GM12878 (cell line): ENCODE measurements around the gene UBAP1. TPM values are rescaled to one million over a fixed set of nuclear protein-coding genes. Genes with fewer than 3 reads are reported as not detected.

Source experiments
- ATAC-seq: fragments of 200-7000 bp; cut with Tn5 transposase; 3 replicates; pipeline ENCODE4 v1.9.1; 2020; ENCODE audit warnings: mild to moderate bottlenecking, moderate library complexity
- BruUV-seq: library from RNA; stranded (reverse); fragments of 400-500 nt; replicated peaks from 2 replicates; lab custom pipeline; 2021; lab: Mats Ljungman, UMichigan
- CTCF ChIA-PET: fragments of 300-600 bp; sonication (Branson Sonifier 250); formaldehyde crosslinking; extraction: SDS; loops from one replicate; lab custom pipeline; 2021; ENCODE audit warnings: inconsistent platforms; lab: Yijun Ruan, JAX
- POLR2A ChIA-PET: fragments of 350-600 bp; formaldehyde crosslinking; extraction: SDS; loops from one replicate; lab custom pipeline; 2021; ENCODE audit warnings: inconsistent platforms; lab: Charles Lee
- RAD21 ChIA-PET: fragments of 300-600 bp; sonication (Branson Sonifier 250); formaldehyde crosslinking; loops from one replicate; lab custom pipeline; 2023; ENCODE audit warnings: antibody characterized with exemption; ENCODE audit not compliant: unreplicated experiment; lab: Charles Lee
- SMC1A ChIA-PET: fragments of 300-600 bp; sonication (Branson Sonifier 250); formaldehyde crosslinking; loops from one replicate; lab custom pipeline; 2023; ENCODE audit not compliant: unreplicated experiment, uncharacterized antibody; lab: Charles Lee
- DNase-seq: peaks from one replicate; pipeline ENCODE4 v3.0.0-alpha.2; 2011; ENCODE audit warnings: low read depth, low spot score
- FAIRE-seq: peaks from 3 replicates; lab custom pipeline; 2011; peaks lifted over from hg19 to GRCh38; lab: Jason Lieb, UNC
- H2AFZ ChIP-seq: 2 replicates; pipeline ENCODE4 v1.6.0; 2011; ENCODE audit warnings: low read depth, low read length, control low read depth; ENCODE audit not compliant: control insufficient read depth
- H3K27ac ChIP-seq: 2 replicates; pipeline ENCODE4 v1.5.1; 2011; ENCODE audit warnings: control low read depth; ENCODE audit not compliant: control insufficient read depth, insufficient read depth
- H3K27me3 ChIP-seq, 2 experiments: replicated peaks in 1 of 2; 2 replicates each; pipeline versions ENCODE4 v1.6.0 to v1.6.1; 2011; ENCODE audit warnings: low read length in 1 of 2; ENCODE audit not compliant: control insufficient read depth in 2 of 2, insufficient read depth in 2 of 2
- H3K36me3 ChIP-seq, 2 experiments: 2 replicates each; pipeline ENCODE4 v1.5.1; 2011; ENCODE audit warnings: low read length in 1 of 2; ENCODE audit not compliant: control insufficient read depth in 2 of 2, insufficient read depth in 2 of 2
- H3K4me1 ChIP-seq: 2 replicates; pipeline ENCODE4 v1.6.1; 2011; ENCODE audit warnings: mild to moderate bottlenecking, low read length, moderate library complexity, mixed read lengths; ENCODE audit not compliant: control insufficient read depth, insufficient read depth
- H3K4me2 ChIP-seq: 2 replicates; pipeline ENCODE4 v1.6.0; 2011; ENCODE audit warnings: control low read depth; ENCODE audit not compliant: control insufficient read depth, insufficient read depth
- H3K4me3 ChIP-seq: fragments of 200-600 bp; sonication (generic); 2 replicates; pipeline ENCODE4 v1.5.1; 2016
- H3K79me2 ChIP-seq: 2 replicates; pipeline ENCODE4 v1.6.0; 2011; ENCODE audit warnings: low read length; ENCODE audit not compliant: control insufficient read depth, insufficient read depth
- H3K9ac ChIP-seq: 2 replicates; pipeline ENCODE4 v1.8.0; 2011; ENCODE audit warnings: low read length, control low read depth, mixed read lengths; ENCODE audit not compliant: control insufficient read depth, insufficient read depth
- H3K9me3 ChIP-seq: replicated peaks from 3 replicates; pipeline ENCODE4 v1.5.1; 2011; ENCODE audit warnings: mild to moderate bottlenecking, low read length; ENCODE audit not compliant: control insufficient read depth, insufficient read depth
- H4K20me1 ChIP-seq: 2 replicates; pipeline ENCODE4 v1.6.0; 2011; ENCODE audit not compliant: control insufficient read depth, insufficient read depth
- ATF2 ChIP-seq: IDR thresholded peaks from 2 replicates; pipeline ENCODE4 v1.6.1; 2012; ENCODE audit warnings: low read length, inconsistent platforms
- CREB1 ChIP-seq: IDR thresholded peaks from 2 replicates; pipeline ENCODE4 v1.6.1; 2012; ENCODE audit warnings: low read depth, mild to moderate bottlenecking, inconsistent platforms
- ESRRA ChIP-seq: IDR thresholded peaks from 2 replicates; pipeline ENCODE4 v1.6.1; 2012; ENCODE audit warnings: mild to moderate bottlenecking, low read length, improper control_type of control experiment
- FOS ChIP-seq: IDR thresholded peaks from 3 replicates; pipeline ENCODE4 v1.6.1; 2011; ENCODE audit warnings: borderline replicate concordance; ENCODE audit not compliant: insufficient read length; ENCODE audit errors: extremely low read depth
- IKZF1 ChIP-seq: fragments of 450-650 bp; conservative IDR thresholded peaks from 2 replicates; pipeline ENCODE4 v1.6.1; 2017; ENCODE audit warnings: antibody characterized with exemption, mild to moderate bottlenecking
- LARP7 ChIP-seq: fragments of 450-650 bp; IDR thresholded peaks from 2 replicates; pipeline ENCODE4 v1.6.1; 2017; ENCODE audit warnings: mild to moderate bottlenecking
- MEF2A ChIP-seq: IDR thresholded peaks from 2 replicates; pipeline ENCODE4 v1.6.1; 2011; ENCODE audit warnings: low read depth, mild to moderate bottlenecking, low read length, moderate library complexity; ENCODE audit not compliant: insufficient read depth
- MEF2B ChIP-seq: fragments of 450-650 bp; IDR thresholded peaks from 2 replicates; pipeline ENCODE4 v1.6.1; 2018; ENCODE audit warnings: mild to moderate bottlenecking, moderate library complexity; ENCODE audit not compliant: partially characterized antibody, poor library complexity, severe bottlenecking
- NKRF ChIP-seq: fragments of 450-650 bp; conservative IDR thresholded peaks from 2 replicates; pipeline ENCODE4 v1.6.1; 2017; ENCODE audit warnings: mild to moderate bottlenecking, moderate library complexity
- PRDM15 ChIP-seq: fragments of 450-650 bp; formaldehyde crosslinking; IDR thresholded peaks from 2 replicates; pipeline ENCODE4 v1.4.0; 2020; ENCODE audit warnings: mild to moderate bottlenecking, moderate library complexity
- TAF1 ChIP-seq: IDR thresholded peaks from 2 replicates; pipeline ENCODE4 v1.6.1; 2011; ENCODE audit warnings: mild to moderate bottlenecking, low read depth, low read length, borderline replicate concordance
- ZNF622 ChIP-seq: fragments of 450-650 bp; IDR thresholded peaks from 2 replicates; pipeline ENCODE4 v1.6.1; 2017; ENCODE audit warnings: mild to moderate bottlenecking, inconsistent platforms
- ZSCAN29 ChIP-seq: fragments of 450-650 bp; IDR thresholded peaks from 2 replicates; pipeline ENCODE4 v1.6.1; 2017; ENCODE audit warnings: mild to moderate bottlenecking, moderate library complexity
- WGBS: methylation state at CpG from one replicate; pipeline ENCODE4 v1.1.6; 2016; ENCODE audit warnings: low lambda C conversion rate; ENCODE audit not compliant: insufficient replicate concordance, insufficient coverage; ENCODE audit errors: missing lambda C conversion rate; 5-methylcytosine and 5-hydroxymethylcytosine counted together
- in situ Hi-C: fragments of 300-500 bp; cut with MboI; formaldehyde crosslinking; loops from 9 replicates; pipeline ENCODE4 v1.14.3; 2018; ENCODE audit warnings: mixed read lengths
- intact Hi-C: fragments of 100-400 bp; cut with micrococcal nuclease; formaldehyde crosslinking; loops from one replicate; pipeline ENCODE4 v1.14.2; 2022; ENCODE audit not compliant: unreplicated experiment
- polyA plus RNA-seq, 11 experiments: library from polyadenylated mRNA; depleted of rRNA in 4 of 11; unstranded in 6 of 11; stranded (reverse) in 5 of 11; fragments of >200 nt; fragmentation: Nextera tagmentation in 4 of 11; fragmentation: Illumina TruSeq in 1 of 11; extraction: Ambion mirVana in 4 of 11; extraction: Trizol in 1 of 11; gene quantifications; 1 replicate in 1 of 11; 2 replicates in 10 of 11; pipeline versions ENCODE4 v1.2.1 to v1.2.3, GENCODE V29; 2011 to 2016; ENCODE audit warnings: inconsistent platforms in 2 of 11, missing spikeins in 2 of 11, low read depth in 1 of 11
- total RNA-seq, 4 experiments: library from RNA; depleted of rRNA in 3 of 4; stranded (reverse); fragments of >200 nt in 3 of 4; fragmentation: Illumina TruSeq in 1 of 4; extraction: Trizol in 1 of 4; gene quantifications; 2 replicates each; pipeline versions ENCODE4 v1.2.1 to v1.2.3, GENCODE V29; 2013 to 2021

The UBAP1 gene
- total and polyA plus RNA-seq, 10 of the 15 experiments (the other 5 are each of a cell fraction or from before 2014, with no cell fraction given): 2.1 to 47.9 (median 27.2) TPM

- FAIRE-seq: no peak
- in situ Hi-C loops: no loop called here
Measured at GRCh38 chr9:34220218-34220617, 41.4 kb downstream of the UBAP1 start.

More at GRCh38 chr9:34220218-34220617, 41.4 kb downstream of the UBAP1 start:
- WGBS: 85% methylated on average over 8 of the region's 8 CpGs
- ChIA-PET RAD21 (no interaction called here), POLR2A (no interaction called here), SMC1A (no interaction called here), CTCF (interaction anchor here (0.9 to 2.7 kb wide), 2 partner anchors 33 to 35 kb away, joined by 3 to 10 read pairs; no protein-coding TSS in a partner anchor)
- Histone ChIP-seq H3K9me3 (no peaks in the 10 kb centered on the region), H3K4me1 (no peaks in the 10 kb centered on the region), H3K79me2 (no peaks in the 10 kb centered on the region; the same call in 1 of the 2 replicates), H4K20me1 (no peaks in the 10 kb centered on the region), H3K27ac (no peak overlapping the region), H3K27me3 (no peaks in the 10 kb centered on the region), H3K4me3 (no peak overlapping the region), H3K9ac (no peak overlapping the region), H3K4me2 (no peak overlapping the region), H2AFZ (no peak overlapping the region), H3K36me3 (peaks cover 0 to 2% of the 10 kb centered on the region in 2 experiments; a peak in 3 of 4 replicates)
- TF ChIP-seq ZSCAN29 (no peak), IKZF1 (no peak), CREB1 (no peak), TAF1 (no peak), ESRRA (no peak), PRDM15 (no peak), ZNF622 (no peak), ATF2 (no peak), FOS (no peak), NKRF (no peak), MEF2A (no peak), LARP7 (no peak), MEF2B (no peak)
- BruUV-seq: no TSS peak
- DNase-seq: no peak
- intact Hi-C loops: no loop called here
- ATAC-seq: no peak
